HG02798 (cell line): ENCODE measurements around the gene ELN.
"Not testable (repeated sequence)": the region's sequence is repeated elsewhere in the genome, so short reads cannot be mapped to it uniquely, and the experiment has no call there.

Source experiments
- ATAC-seq: cut with Tn5 transposase; IDR thresholded peaks from one replicate; pipeline ENCODE4 v1.9.1; 2021; ENCODE audit warnings: mild to moderate bottlenecking; ENCODE audit not compliant: unreplicated experiment, poor library complexity

Gene ELN

DNA sequence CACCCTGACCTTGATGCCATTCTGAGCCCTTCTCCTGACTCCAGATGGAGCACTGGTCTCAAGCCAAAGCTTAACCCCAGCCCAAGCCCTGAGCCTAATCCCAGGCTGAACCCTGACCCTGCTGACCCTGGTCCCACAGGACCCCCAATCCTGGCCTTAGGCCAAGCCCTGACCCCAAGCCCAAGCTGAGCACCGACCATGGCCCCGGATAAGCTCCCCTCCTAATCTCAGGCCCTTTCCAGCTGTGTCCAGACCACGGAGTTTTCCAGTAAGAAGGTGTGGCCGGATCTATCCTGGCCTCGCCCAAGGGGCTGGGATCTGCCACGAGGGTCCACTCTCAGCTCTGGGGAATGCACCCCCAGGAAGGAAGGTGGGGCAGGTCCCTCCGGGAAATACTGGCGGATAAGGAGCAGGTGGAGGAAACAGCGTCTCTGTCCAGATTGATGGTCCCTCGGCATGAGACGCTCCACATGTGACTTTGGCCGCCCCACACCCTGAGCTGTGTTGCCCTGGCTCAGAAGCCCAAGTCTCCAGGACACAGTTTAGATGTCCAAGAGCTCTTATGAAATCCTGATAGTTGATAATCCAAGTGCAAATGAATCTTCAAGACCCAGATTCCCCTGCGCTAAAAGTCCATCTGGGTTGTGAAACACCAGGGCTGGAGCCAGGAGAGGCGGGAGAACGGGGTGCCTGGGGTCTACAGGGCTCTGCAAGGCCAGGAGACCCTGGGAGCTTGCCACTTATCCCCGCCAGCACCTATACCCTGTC, 10.4 kb downstream of the ELN start:
- ATAC-seq, result no peak

DNA sequence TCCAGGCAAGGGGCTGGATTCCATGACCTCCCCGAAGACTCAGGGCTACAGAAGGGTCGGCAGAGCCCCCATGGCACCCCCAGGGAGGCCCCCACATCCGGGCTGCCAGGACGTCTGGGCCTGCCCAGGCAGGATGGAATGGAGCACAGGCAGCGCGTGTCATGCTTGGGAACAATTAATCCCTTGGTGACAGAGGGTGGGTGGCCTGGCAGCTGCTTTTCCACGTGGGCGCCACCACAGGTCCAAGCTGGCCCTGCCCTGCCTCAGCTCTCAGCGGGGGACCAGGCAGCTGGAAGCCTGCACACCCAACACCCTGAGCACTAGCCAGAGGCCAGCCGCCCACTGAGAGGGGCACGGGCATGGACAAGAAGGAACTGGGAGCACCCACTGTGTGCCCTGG, 11.4 kb downstream of the ELN start:
- ATAC-seq, result no peak

DNA sequence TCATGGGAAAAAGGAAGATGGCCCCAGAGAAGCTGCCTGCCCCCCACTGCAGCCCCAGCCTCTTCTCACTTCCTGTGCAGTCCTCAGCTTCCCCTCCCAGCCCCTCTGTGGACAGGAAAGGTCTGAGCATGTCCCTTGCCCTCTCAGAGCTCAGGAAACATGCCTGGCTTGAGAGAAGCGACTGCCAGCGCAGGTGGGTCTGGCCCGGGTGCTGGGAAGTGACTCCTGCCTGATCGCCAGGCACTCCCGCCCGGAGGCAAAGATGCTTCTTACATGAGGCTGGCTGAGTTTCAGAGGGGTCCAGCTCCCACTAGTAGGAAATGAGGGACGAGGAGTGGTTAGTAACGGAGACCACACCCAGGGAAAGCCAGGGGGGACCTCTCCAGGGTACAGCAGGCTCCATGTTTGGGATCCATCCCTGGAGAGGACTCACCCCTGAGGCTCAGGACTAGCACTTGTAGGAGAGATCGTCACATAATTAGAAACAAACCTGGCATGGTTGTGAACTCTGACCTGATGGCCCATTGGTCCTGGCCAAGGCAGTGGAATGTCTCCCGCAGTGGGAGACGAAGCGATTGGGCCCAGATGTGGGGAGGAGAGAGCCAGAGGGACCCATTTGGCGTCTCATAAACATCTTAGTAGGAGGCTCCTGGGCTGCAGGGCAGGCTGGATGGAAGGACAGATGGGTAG, 12.3 kb downstream of the ELN start:
- ATAC-seq, result no peak

DNA sequence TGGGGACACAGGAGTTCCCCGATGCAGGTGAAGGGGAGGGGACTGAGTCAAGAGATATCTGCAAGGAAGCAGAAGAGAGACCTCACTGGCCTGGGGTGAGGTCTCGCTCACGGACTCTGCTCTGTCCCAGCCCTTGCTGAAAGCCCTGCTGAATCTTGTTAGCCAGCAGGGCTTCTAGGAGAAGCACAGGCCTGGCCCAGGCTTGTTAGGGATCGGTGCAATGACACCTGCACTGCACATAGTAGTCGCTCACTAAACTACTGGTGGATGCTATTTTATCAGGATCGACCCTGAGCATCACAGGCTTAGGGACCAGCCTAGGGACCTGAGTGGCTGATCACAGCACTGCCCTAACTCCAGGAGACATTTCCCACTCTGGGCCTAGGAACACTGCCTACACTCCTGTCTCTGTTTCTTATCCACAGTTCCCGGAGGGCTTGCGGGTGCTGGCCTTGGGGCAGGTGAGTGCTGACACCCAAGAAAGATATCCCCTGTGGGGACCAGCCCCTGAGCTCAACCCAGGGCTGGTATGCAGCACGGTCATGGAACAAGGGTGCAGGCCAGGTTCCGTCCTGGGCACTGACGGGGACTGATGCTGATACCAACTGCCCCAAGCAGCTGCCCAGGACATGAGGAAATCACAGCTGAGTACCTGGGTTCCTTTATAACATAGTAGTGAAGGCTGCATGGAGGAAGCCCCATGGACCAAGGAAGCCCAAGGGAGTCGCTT, 13.0 kb downstream of the ELN start:
- no peak for ATAC-seq

DNA sequence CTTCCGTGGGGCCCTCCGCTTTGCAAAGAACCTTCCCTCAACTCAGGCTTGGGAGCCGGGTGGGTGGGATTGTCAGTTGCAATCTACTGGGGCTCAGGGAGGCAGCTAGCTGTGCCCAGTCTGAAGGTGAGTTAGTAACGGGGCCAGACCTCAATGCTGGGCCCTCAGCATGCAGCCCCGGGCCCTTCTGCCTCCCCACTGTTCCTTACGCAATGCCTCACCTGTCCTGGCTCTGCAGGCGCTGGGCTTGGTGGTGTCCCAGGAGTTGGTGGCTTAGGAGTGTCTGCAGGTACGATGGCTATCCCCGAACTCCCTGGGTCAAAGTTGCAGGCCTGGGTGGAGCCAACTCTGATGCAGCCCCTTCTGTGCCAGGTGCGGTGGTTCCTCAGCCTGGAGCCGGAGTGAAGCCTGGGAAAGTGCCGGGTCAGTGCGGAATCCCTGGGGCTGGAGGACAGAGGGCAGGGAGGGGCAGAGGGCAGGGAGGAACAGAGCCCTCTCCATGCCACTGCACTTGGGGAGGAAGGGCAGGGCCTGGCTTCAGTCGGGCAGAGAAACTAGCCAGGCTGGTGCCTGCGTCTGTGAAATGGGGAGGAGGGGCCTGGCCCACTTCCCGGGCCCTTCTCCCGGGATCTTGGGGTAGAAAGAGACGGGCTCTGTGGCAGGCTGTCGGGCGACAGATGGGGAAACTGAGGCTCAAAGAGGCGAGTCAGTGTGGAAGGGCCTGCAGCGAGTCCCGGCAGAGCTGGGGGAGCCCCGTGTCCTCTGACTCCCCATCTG, 15.0 kb downstream of the ELN start:
- ATAC-seq, result no peak

DNA sequence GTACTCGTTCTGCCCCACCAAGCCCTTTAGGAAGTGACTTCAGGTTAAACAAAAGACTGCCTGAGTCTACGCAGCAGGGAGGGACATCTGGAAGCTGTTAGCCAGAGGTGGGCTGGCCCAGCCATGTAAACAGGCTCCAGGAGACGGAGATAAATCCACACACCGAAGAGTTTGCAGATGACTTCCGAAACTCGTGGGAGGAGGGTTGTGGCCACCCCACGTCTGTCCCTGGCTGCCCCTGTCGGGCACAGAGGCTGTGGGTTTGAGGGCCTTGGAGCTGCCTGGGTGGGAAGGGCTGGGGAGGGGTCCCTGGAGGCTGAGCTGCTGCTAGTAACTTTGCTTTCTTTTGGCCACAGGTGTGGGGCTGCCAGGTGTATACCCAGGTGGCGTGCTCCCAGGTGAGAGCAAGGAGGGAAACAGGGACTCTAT, 15.6 kb downstream of the ELN start:
- ATAC-seq, result no peak

DNA sequence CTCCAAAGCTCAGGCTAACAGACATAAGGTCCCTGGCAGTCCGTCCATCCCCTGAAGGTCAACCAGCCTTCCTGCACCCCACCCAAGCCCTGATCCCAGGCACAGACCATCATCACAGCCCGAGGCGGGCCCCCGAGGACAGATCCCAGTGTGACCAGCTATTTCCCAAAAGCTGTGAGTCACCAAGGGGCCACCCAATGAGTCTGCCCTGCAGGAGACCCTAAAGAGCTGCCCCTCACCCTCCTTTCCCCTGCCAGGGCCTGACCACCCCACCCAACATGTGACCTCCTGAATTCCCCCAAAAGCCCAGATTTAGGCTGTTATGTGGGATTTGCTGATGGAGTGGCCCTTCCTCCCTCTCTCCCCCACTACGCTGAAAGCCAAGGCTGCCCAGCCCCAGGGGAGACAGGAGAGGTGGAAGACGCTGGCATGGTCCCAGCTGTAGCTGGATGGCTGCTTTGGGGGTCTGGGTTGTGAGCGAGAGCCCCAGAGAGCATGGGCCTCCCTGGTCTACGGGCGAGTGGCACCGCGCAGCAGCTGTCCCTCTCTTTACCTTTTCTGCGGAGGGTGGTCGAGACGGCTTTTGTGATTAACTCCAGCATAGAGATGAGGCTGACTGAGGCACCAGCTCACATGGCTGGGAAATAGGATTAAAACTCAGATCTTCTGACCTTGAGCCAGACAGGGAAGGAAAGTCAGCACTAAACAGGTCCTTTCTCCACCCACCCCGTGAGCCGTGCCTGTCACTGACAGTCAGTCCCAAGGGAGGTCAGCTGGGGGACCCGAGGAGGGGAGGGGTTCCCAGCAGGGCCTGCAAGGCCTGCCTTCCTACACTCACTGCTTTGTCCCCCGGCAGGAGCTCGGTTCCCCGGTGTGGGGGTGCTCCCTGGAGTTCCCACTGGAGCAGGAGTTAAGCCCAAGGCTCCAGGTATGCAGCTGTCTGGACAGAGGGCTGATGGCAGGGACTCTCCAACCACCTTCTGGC, 16.7 kb downstream of the ELN start:
- ATAC-seq, result no peak

DNA sequence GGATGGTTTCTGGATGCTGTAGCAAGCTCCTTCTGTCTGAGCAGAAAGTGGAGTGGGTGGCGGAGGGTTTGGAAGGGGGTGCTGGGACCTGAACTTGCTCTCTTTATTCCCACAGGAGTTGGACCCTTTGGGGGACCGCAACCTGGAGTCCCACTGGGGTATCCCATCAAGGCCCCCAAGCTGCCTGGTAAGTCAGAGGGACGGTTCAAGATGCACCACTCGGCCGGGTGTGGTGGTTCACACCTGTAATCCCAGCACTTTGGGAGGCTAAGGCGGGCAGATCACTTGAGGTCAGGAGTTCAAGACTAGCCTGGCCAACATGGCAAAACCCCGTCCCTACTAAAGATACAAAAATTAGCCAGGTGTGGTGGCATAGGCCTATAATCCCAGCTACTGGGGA, 18.6 kb downstream of the ELN start:
- not testable (repeated sequence) for ATAC-seq

DNA sequence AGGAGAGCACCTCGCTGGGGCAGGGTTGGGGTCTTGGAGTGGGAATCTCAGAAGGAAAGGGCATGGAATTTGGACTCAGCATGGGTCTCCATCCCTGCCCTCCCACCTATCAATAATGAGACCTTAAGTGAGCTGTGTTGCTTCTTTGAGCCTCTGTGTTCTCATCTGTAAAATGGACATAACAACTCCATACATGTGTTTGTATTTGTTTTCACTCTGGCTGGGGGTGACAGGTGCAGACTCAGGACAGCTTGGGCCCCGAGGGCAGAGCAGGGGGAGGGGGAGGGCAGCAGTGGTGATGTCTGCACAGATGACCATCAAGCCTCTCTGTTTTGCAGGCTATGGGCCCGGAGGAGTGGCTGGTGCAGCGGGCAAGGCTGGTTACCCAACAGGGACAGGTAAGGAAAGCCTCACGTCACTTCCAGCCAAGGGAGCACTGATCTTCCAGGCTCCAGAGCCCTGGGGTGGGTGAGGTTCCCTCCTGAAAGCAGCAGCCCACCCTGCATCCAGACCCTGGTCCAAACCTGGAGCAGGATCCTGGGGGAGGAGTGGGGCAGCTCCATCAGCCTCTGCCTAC, 19.9 kb downstream of the ELN start:
- ATAC-seq, result no peak

DNA sequence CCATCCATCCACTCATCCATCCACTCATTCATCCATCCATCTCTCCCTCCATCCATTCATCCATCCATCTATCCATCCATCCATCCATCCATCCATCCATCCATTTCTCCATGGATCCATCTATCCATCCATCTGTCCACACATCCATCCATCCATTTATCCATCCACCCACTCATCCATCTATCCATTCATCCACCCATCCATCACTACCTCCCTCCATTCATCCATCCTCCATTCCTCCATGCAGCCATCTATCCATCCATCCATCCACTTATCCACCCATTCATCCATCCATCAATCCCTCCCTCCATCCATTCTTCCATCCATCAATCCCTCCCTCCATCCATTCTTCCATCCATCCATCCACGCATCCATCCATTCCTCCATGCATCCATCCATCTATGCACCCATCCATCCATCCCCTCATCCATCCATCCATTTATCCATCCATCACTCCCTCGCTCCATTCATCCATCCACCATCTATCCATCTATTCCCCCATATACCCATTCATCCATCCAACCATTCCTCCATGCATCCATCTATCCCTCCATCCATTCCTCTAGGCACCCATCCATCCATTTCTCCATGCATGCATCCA, 21.1 kb downstream of the ELN start:
- no peak for ATAC-seq

DNA sequence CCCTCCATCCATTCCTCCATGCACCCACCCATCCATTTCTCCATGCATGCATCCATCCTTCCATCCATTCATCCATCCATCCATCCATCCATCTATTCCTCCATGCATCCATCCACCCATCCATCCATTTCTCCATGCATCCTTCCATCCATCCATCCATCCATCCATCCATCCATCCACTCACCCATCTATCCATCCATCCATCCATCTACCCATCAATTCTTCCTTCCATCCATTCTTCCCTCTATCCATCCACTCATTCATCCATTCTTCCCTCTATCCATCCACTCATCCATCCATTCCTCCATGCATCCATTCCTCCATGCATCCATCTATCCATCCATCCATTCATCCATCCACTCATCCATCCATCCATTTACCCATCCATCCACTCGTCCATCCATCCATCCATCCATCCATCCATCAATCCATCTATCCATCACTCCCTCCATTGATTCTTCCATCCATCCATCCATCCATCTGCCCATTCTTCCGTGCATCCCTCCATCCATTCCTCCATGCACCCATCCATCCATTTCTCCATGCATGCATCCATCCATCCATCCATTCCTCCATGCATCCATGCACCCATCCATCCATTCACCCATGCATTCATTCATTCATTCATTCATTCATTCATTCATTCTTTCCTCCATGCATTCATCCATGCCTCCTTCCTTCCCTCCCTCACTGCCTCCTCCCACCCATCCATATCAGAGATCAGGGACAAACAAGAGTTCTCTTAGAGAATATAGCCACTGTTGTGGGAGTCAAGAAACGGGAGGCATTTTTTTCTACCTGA, 22.2 kb downstream of the ELN start:
- ATAC-seq, result no peak

DNA sequence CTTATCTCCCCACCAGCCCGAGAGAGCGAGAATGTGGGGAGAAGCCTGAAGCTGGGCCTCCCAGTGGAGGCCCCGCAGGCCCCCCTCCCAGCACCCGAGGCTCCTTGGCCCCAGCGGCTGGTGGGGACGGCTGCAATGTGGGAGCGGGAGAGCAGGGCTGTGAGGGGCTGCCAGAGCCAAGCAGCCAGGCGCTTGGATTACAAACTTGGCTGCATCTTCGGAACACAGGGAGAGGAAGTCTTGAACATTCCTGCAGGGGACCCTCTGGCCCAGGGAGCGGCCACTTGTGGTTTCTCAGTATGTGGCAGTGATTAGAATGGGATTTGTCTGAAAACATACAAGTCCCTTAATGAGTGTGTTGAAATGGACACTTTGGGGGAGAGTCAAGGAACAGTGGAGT, 23.2 kb downstream of the ELN start:
- no peak for ATAC-seq

DNA sequence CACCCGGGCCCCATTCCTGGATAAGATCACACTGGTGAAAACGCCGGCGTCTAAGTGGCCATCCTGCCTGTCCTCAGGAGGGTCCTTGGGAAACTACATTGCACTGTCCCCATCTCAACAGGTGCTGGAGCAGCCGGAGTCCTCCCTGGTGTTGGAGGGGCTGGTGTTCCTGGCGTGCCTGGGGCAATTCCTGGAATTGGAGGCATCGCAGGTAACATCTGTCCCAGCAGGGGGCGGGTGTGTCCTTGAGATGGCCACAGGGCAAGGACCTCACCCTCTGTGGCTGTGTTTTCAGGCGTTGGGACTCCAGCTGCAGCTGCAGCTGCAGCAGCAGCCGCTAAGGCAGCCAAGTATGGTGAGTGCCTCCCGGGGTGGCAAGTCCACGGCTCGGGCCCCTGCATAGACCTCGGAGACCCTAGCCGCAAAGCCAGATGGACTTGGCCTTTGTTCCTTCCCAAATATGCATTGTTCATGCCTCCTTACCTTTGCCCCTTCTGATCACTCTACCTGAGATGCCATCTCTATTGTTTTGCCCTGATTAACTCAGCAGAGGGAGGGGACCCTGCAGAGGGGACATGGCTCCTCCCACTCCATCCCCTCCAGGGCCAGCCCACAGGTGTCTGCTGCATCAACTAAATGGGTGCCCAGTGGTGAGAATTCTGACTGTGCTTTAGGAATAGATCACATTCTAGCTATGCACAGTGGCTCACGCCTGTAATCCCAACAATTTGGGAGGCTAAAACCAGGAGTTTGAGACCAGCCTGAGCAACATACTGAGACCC, 23.8 kb downstream of the ELN start:
- no peak for ATAC-seq

DNA sequence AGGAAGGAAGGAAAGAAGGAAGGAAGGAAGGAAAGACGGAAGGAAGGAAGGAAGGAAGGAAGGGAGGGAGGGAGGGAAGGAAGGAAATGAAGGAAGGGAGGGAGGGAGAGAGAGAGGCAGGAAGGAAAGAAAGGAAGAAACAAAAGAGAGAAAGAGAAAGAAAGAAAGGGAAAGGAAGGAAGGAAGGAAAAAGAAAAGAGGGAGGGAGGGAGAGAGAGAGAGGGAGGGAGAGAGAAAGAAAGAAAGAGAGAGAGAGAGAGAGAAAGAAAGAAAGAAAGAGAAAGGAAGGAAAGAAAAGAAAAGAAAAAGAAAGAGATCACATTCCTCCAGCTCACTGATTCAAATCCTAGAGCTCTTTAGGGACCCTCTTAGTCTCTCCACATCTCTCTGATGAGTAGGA, 24.7 kb downstream of the ELN start:
- no peak for ATAC-seq

DNA sequence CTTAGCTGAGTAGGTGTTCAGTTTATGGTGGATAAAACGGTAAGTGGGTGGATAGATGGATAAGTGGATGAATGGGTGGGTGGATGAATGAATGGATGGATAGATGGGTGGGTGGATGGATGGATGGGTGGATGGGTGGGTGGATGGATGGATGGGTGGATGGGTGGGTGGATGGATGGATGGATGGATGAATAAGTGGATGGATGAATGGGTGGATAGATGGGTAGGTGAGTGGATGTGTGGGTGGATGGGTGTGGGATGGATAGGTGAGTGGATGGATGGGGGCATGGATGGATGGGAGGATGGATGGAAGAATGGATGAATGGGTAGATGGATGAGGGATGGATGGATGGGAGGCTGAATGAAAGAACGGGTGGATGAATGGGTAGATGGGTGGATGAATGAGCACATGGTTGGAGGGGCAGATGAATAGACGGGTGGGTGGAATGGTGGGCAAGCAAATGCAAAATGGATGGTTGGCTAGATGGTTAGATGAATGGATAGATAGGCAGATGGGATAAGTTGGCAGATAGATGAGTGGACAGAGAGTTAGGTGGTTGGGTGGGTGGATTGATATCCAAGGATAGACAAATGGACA, 25.7 kb downstream of the ELN start:
- no peak for ATAC-seq

DNA sequence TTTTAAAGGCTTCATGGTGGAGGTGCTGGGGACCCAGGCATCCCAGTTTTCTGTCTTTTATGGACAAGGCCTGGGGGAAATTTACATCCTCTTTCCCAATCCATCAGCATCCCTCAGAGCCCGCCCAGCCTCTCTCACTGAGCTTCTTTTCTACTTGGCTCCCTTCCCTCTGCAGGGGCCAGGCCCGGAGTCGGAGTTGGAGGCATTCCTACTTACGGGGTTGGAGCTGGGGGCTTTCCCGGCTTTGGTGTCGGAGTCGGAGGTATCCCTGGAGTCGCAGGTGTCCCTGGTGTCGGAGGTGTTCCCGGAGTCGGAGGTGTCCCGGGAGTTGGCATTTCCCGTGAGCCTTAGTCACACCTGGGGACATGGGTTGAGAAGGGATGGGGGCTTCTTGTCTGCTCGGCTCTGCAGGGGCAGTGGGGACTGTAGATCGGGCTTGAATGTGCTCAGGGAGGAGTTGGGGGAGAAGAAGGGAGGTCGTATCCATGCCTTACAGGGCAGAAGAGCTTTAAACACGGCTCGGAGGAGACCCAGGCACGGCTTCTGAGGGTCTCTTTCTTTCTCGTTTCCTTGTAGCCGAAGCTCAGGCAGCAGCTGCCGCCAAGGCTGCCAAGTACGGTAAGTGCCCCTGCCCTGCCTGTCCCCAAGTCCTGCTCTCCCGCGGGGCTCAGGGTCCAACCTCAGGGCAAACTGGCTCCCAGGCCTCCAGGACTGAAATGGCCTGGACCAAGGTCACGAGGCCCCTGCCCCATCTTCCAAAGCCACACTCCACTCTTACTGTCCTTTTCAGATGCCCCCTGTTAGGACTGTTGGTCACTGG, 28.3 kb downstream of the ELN start:
- ATAC-seq, result no peak
